ENCODE data around the gene EXD3.

The EXD3 gene

GRCh38 chr9:137278061-137278701 is 144.8 kb downstream of the EXD3 start:
- Histone ChIP-seq H3K4me1 (peaks cover 12% of the 10 kb centered on the region), H3K27me3 (no peaks in the 10 kb centered on the region), H3K4me3 (ENCODE audit: low read depth, low read length) (no peak overlapping the region), H3K9me3 (no peaks in the 10 kb centered on the region), H3K36me3 (0 out of 2 replicates have a peak, but pooled peaks cover 2% of the 10 kb centered on the region)
- no peak for TF ChIP-seq CTCF (IDR thresholded peaks at IDR 0.05; ENCODE audit: low read depth, low read length)
- DNase-seq = no peak

GRCh38 chr9:137277329-137278041 is 145.5 kb downstream of the EXD3 start, which contains the start of gene TOR4A:
TSS of gene TOR4A (plus strand) at chr9:137277726. CDS start at chr9:137278690, 964 bp downstream.
- peak; percentile 32 for DNase-seq
- Histone ChIP-seq H3K9me3 (no peaks in the 10 kb centered on the region), H3K4me3 (ENCODE audit: low read depth, low read length) (no peak within 1 kb of the TSS), H3K27me3 (no peaks in the 10 kb centered on the region), H3K36me3 (peaks cover 3% of the 10 kb centered on the region; the same call in 1 of the 2 replicates), H3K4me1 (peaks cover 12% of the 10 kb centered on the region)
- TF ChIP-seq CTCF (IDR thresholded peaks at IDR 0.05; ENCODE audit: low read depth, low read length) = no peak

- H3K27me3 ChIP-seq = no peaks in the 10 kb centered on the region
- no peak overlapping the region for H3K4me3 ChIP-seq (ENCODE audit: low read depth, low read length)
- H3K36me3 ChIP-seq = peaks cover 9% of the 10 kb centered on the region
Observed at GRCh38 chr9:137276473-137277328, 146.3 kb downstream of the EXD3 start.

GRCh38 chr9:137275588-137276472 is 147.1 kb downstream of the EXD3 start:
- no peak for DNase-seq
- Histone ChIP-seq H3K27me3 (no peaks in the 10 kb centered on the region), H3K36me3 (peaks cover 13% of the 10 kb centered on the region), H3K4me1 (peaks cover 12% of the 10 kb centered on the region), H3K4me3 (ENCODE audit: low read depth, low read length) (no peak overlapping the region), H3K9me3 (no peaks in the 10 kb centered on the region)
- TF ChIP-seq CTCF (IDR thresholded peaks at IDR 0.05; ENCODE audit: low read depth, low read length) = no peak

More at GRCh38 chr9:137276473-137277328, 146.3 kb downstream of the EXD3 start:
- peak; percentile 52 for DNase-seq
- no peaks in the 10 kb centered on the region for H3K9me3 ChIP-seq
- peaks cover 12% of the 10 kb centered on the region for H3K4me1 ChIP-seq
- no peak for TF ChIP-seq CTCF (IDR thresholded peaks at IDR 0.05; ENCODE audit: low read depth, low read length)

GRCh38 chr9:137275203-137275587 is 147.8 kb downstream of the EXD3 start:
- no peak for TF ChIP-seq CTCF (IDR thresholded peaks at IDR 0.05; ENCODE audit: low read depth, low read length)
- Histone ChIP-seq H3K36me3 (peaks cover 16% of the 10 kb centered on the region), H3K9me3 (no peaks in the 10 kb centered on the region), H3K4me1 (peaks cover 12% of the 10 kb centered on the region), H3K4me3 (ENCODE audit: low read depth, low read length) (no peak overlapping the region), H3K27me3 (no peaks in the 10 kb centered on the region)
- no peak for DNase-seq
